ENCODE measurements around the gene RSPH3.

GRCh38 chr6:159039885-159040258 is 39.9 kb upstream of the RSPH3 start:
- TF ChIP-seq GATA2 (IDR thresholded peaks at IDR 0.05; ENCODE audit: low read depth, low read length) (no peak), GATA3 (IDR thresholded peaks at IDR 0.05; ENCODE audit: low read depth, low read length) (no peak)
